Measurements from ENCODE around the gene PROSER2. TPM values are rescaled to one million over a fixed set of nuclear protein-coding genes. Genes with fewer than 3 reads are reported as not detected.

The PROSER2 gene
- total and polyA plus RNA-seq, 2 of the 13 experiments (the other 11 are each of a cell fraction or from before 2014, with no cell fraction given), result 6.9 to 7.7 TPM

DNA sequence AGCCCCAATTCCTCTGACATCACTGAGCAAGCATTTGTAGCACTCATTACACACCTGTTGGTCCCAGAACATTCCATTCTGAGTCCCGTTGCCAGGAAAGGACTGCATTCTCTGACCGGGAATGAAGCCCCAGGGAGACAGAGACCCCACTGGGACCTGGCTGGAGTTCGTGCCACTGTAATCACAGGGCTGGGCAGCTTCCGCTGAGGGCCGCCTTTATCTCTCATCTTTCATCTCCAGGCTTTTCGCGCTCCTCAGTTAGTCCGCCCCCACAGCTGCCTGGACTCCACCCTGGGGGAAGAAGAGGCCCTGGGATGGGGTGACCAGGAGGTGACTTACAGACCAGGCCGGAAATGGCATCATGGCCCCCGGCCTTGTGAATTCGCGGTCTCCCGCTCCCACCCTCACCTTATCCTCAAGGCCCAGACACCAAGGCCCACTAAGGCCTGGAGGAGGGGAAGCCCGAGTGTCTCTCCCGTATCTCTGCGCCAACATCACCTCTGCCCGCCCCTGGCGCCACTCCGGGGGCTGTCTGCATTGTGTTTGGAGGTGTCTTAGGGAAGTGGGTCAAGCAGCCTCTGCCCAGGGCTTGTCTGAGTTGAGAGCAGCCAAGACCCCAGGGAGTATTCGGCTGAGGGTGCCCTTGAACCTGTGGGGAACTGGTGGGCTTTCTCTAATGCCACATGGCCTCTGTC, 75.4 kb downstream of the PROSER2 start (continued):
- TF ChIP-seq, protein P1, sequence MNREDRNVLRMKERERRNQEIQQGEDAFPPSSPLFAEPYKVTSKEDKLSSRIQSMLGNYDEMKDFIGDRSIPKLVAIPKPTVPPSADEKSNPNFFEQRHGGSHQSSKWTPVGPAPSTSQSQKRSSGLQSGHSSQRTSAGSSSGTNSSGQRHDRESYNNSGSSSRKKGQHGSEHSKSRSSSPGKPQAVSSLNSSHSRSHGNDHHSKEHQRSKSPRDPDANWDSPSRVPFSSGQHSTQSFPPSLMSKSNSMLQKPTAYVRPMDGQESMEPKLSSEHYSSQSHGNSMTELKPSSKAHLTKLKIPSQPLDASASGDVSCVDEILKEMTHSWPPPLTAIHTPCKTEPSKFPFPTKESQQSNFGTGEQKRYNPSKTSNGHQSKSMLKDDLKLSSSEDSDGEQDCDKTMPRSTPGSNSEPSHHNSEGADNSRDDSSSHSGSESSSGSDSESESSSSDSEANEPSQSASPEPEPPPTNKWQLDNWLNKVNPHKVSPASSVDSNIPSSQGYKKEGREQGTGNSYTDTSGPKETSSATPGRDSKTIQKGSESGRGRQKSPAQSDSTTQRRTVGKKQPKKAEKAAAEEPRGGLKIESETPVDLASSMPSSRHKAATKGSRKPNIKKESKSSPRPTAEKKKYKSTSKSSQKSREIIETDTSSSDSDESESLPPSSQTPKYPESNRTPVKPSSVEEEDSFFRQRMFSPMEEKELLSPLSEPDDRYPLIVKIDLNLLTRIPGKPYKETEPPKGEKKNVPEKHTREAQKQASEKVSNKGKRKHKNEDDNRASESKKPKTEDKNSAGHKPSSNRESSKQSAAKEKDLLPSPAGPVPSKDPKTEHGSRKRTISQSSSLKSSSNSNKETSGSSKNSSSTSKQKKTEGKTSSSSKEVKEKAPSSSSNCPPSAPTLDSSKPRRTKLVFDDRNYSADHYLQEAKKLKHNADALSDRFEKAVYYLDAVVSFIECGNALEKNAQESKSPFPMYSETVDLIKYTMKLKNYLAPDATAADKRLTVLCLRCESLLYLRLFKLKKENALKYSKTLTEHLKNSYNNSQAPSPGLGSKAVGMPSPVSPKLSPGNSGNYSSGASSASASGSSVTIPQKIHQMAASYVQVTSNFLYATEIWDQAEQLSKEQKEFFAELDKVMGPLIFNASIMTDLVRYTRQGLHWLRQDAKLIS (CRISPR knock-in tag; IDR thresholded peaks at IDR 0.05), result no peak
- TF ChIP-seq ZNF747 (CRISPR knock-in tag; IDR thresholded peaks at IDR 0.05; ENCODE audit: borderline replicate concordance) (no peak), ZMYM2 (CRISPR knock-in tag; IDR thresholded peaks at IDR 0.05) (no peak), PTBP1 (IDR thresholded peaks at IDR 0.05; ENCODE audit: low read depth, low read length, poor library complexity, severe bottlenecking) (no peak), ZKSCAN5 (CRISPR knock-in tag; IDR thresholded peaks at IDR 0.05) (no peak), ZNF367 (CRISPR knock-in tag; IDR thresholded peaks at IDR 0.05; ENCODE audit: borderline replicate concordance) (no peak), YY1 (IDR thresholded peaks at IDR 0.05; ENCODE audit: insufficient read depth, insufficient replicate concordance, low read depth, low read length) (peak; percentile 8), RFXAP (CRISPR knock-in tag; IDR thresholded peaks at IDR 0.05; ENCODE audit: borderline replicate concordance) (no peak), TRIM24 (CRISPR knock-in tag; IDR thresholded peaks at IDR 0.05) (no peak), ZNF552 (CRISPR knock-in tag; IDR thresholded peaks at IDR 0.05; ENCODE audit: borderline replicate concordance) (no peak), ZNF143 (CRISPR knock-in tag; IDR thresholded peaks at IDR 0.05) (no peak), FOXO1 (CRISPR knock-in tag; IDR thresholded peaks at IDR 0.05) (no peak)
- TF ChIP-seq, protein P2, sequence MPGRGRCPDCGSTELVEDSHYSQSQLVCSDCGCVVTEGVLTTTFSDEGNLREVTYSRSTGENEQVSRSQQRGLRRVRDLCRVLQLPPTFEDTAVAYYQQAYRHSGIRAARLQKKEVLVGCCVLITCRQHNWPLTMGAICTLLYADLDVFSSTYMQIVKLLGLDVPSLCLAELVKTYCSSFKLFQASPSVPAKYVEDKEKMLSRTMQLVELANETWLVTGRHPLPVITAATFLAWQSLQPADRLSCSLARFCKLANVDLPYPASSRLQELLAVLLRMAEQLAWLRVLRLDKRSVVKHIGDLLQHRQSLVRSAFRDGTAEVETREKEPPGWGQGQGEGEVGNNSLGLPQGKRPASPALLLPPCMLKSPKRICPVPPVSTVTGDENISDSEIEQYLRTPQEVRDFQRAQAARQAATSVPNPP (CRISPR knock-in tag; IDR thresholded peaks at IDR 0.05), result no peak
- TF ChIP-seq, protein P3, sequence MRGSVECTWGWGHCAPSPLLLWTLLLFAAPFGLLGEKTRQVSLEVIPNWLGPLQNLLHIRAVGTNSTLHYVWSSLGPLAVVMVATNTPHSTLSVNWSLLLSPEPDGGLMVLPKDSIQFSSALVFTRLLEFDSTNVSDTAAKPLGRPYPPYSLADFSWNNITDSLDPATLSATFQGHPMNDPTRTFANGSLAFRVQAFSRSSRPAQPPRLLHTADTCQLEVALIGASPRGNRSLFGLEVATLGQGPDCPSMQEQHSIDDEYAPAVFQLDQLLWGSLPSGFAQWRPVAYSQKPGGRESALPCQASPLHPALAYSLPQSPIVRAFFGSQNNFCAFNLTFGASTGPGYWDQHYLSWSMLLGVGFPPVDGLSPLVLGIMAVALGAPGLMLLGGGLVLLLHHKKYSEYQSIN (CRISPR knock-in tag; IDR thresholded peaks at IDR 0.05; ENCODE audit: borderline replicate concordance), result no peak
- TF ChIP-seq, protein P4, sequence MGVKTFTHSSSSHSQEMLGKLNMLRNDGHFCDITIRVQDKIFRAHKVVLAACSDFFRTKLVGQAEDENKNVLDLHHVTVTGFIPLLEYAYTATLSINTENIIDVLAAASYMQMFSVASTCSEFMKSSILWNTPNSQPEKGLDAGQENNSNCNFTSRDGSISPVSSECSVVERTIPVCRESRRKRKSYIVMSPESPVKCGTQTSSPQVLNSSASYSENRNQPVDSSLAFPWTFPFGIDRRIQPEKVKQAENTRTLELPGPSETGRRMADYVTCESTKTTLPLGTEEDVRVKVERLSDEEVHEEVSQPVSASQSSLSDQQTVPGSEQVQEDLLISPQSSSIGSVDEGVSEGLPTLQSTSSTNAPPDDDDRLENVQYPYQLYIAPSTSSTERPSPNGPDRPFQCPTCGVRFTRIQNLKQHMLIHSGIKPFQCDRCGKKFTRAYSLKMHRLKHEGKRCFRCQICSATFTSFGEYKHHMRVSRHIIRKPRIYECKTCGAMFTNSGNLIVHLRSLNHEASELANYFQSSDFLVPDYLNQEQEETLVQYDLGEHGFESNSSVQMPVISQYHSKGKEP (CRISPR knock-in tag; IDR thresholded peaks at IDR 0.05), result no peak
- TF ChIP-seq, protein P5, sequence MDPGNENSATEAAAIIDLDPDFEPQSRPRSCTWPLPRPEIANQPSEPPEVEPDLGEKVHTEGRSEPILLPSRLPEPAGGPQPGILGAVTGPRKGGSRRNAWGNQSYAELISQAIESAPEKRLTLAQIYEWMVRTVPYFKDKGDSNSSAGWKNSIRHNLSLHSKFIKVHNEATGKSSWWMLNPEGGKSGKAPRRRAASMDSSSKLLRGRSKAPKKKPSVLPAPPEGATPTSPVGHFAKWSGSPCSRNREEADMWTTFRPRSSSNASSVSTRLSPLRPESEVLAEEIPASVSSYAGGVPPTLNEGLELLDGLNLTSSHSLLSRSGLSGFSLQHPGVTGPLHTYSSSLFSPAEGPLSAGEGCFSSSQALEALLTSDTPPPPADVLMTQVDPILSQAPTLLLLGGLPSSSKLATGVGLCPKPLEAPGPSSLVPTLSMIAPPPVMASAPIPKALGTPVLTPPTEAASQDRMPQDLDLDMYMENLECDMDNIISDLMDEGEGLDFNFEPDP (CRISPR knock-in tag; conservative IDR thresholded peaks at IDR 0.05), result no peak
- TF ChIP-seq, protein P6, sequence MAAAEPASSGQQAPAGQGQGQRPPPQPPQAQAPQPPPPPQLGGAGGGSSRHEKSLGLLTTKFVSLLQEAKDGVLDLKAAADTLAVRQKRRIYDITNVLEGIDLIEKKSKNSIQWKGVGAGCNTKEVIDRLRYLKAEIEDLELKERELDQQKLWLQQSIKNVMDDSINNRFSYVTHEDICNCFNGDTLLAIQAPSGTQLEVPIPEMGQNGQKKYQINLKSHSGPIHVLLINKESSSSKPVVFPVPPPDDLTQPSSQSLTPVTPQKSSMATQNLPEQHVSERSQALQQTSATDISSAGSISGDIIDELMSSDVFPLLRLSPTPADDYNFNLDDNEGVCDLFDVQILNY (CRISPR knock-in tag; conservative IDR thresholded peaks at IDR 0.05), result no peak
- TF ChIP-seq, protein P7, sequence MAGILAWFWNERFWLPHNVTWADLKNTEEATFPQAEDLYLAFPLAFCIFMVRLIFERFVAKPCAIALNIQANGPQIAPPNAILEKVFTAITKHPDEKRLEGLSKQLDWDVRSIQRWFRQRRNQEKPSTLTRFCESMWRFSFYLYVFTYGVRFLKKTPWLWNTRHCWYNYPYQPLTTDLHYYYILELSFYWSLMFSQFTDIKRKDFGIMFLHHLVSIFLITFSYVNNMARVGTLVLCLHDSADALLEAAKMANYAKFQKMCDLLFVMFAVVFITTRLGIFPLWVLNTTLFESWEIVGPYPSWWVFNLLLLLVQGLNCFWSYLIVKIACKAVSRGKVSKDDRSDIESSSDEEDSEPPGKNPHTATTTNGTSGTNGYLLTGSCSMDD (CRISPR knock-in tag; IDR thresholded peaks at IDR 0.05), result no peak

Data from HepG2 (cell line).